Heart right ventricle (tissue), 16 donors: ENCODE data around the gene OTUD6A. TPM values are rescaled to one million over a fixed set of nuclear protein-coding genes. Genes with fewer than 3 reads are reported as not detected.

ENCODE experiments used
- ATAC-seq, 8 donors: fragments of 200-7000 bp; cut with Tn5 transposase; one replicate each; pipeline ENCODE4 v1.9.1; 2020; ENCODE audit warnings: mild to moderate bottlenecking in 8 of 8, moderate library complexity in 8 of 8, moderate number of reproducible peaks in 1 of 8
- DNase-seq, 2 donors: peaks; one replicate each; pipeline ENCODE4 v3.0.0-alpha.2; 2020
- H3K27ac ChIP-seq, 10 donors: fragments of 200-600 bp; sonication (generic) in 2 of 10; one replicate each; pipeline versions ENCODE4 v1.5.0 to v1.8.0; 2020 to 2022; ENCODE audit warnings: mild to moderate bottlenecking in 3 of 10
- H3K27me3 ChIP-seq, 7 donors: fragments of 200-600 bp; one replicate each; pipeline ENCODE4 v1.8.0; 2021 to 2022; ENCODE audit warnings: mild to moderate bottlenecking in 2 of 7
- H3K36me3 ChIP-seq, 9 donors: fragments of 200-600 bp; sonication (generic) in 1 of 9; one replicate each; pipeline versions ENCODE4 v1.5.0 to v1.8.0; 2020 to 2022; ENCODE audit warnings: mild to moderate bottlenecking in 2 of 9
- H3K4me1 ChIP-seq, 9 donors: fragments of 200-600 bp; sonication (generic) in 1 of 9; one replicate each; pipeline versions ENCODE4 v1.5.0 to v1.8.0; 2020 to 2022; ENCODE audit warnings: mild to moderate bottlenecking in 4 of 9
- H3K4me3 ChIP-seq, 10 donors: fragments of 200-600 bp; sonication (generic) in 2 of 10; one replicate each; pipeline versions ENCODE4 v1.5.0 to v1.8.0; 2020 to 2022; ENCODE audit warnings: mild to moderate bottlenecking in 7 of 10, moderate library complexity in 2 of 10
- H3K9me3 ChIP-seq, 11 donors: fragments of 200-600 bp in 10 of 11; sonication (generic) in 2 of 11; one replicate each; pipeline versions ENCODE4 v1.5.0 to v1.8.0; 2013 to 2022; ENCODE audit warnings: mild to moderate bottlenecking in 2 of 11, control low read depth in 1 of 11, moderate library complexity in 1 of 11
- WGBS, 2 donors: extraction: QIAGEN DNeasy Blood & Tissue Kit; methylation state at CpG; one replicate each; pipeline ENCODE4 v1.1.7; 2013; ENCODE audit warnings: inconsistent platforms in 1 of 2; 5-methylcytosine and 5-hydroxymethylcytosine counted together
- intact Hi-C, 10 donors: fragments of 100-400 bp; cut with DNase I; formaldehyde crosslinking; loops; one replicate each; pipeline versions ENCODE4 v1.11.1 to v1.14.2; 2022
- polyA plus RNA-seq, 2 donors: library from polyadenylated mRNA; stranded (reverse); fragments of 200-250 nt; gene quantifications; one replicate each; pipeline ENCODE4 v1.2.3, GENCODE V29; 2013
- total RNA-seq, 10 donors: library from RNA; stranded (reverse); fragmentation: NEBNext Ultra II Directional in 3 of 10; extraction: Animal tissue kit (Norgen Biotek cat#: 25700) in 3 of 10; gene quantifications; one replicate each; pipeline versions ENCODE4 v1.2.1 to v1.2.4, GENCODE V29; 2021 to 2023
- TF ChIP-seq, protein P1 (sequence below), 9 donors: fragments of 200-600 bp; sonication (generic) in 2 of 9; IDR thresholded peaks; one replicate each; pipeline versions ENCODE4 v1.5.0 to v1.8.0; 2021 to 2022; ENCODE audit warnings: antibody characterized with exemption in 9 of 9, mild to moderate bottlenecking in 5 of 9, moderate library complexity in 1 of 9
- donor health status: Arrhythmogenic right ventricular cardiomyopathy.
- donor health status: ischemic (EF 13 %, LVEDD 7.1; RV severe dilation, severe dysfunction).
- donor health status: healthy with polysubstance abuse.
- donor health status: DM: no; HTN: yes; CAD: no.
- donor health status: DM: no; HTN: no; CAD: no.
- donor health status: ischemic (EF 25% LVEDD 6.9; RV normal size, moderate dysfunction).
- donor health status: ischemic (EF 25% LVEDD 5.7; RV mildly dilated, moderate dysfunction).
- donor health status: healthy.
- donor health status: DM: yes; HTN: yes; CAD: no.
- donor health status: Ischemic cardiomyopathy.
- donor health status: ischemic (EF 35%, LVEDD 5.7; RV mildly dilated, moderate dysfunction).
- donor health status: nonischemic (EF 11% LVEDD 7.7; RV severe dilation, severe dysfunction).
- donor health status: DM: yes; HTN: yes; CAD: no.
- donor health status: PGD.
- donor health status: ischemic (EF 29% LVEDD 5.4; RV normal size, mild dysfunction).
- donor health status: nonischemic (EF 23%, LVEDD 6.1; RV moderate dilation, normal function).

Gene OTUD6A
- total and polyA plus RNA-seq, 12 donors: not detected

DNA sequence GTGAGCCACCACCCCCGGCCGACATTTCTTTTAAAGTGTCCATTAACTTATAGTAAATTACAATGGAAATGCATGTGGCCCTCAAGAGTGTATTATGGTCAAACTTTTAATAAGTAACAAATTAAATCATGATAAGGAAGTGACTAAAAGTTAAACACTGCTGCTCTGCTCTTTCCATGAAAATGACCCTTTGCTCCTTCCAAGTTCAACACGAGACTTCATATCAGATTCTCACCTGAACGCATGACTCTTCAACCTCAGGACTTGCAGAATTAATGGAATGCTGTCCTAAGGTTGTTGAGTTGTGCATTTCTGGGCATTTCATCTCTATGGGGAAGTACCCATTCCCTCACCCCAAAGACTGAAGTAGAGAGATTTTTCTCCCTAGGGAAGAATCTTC is 39.6 kb upstream of the OTUD6A start:
- H3K4me1 ChIP-seq: peaks cover 0 to 16% (median 0%) of the 10 kb centered on the region in 9 donors
- peaks cover 0 to 25% (median 0%) of the 10 kb centered on the region in 7 donors for H3K27me3 ChIP-seq
- TF ChIP-seq, protein P1, sequence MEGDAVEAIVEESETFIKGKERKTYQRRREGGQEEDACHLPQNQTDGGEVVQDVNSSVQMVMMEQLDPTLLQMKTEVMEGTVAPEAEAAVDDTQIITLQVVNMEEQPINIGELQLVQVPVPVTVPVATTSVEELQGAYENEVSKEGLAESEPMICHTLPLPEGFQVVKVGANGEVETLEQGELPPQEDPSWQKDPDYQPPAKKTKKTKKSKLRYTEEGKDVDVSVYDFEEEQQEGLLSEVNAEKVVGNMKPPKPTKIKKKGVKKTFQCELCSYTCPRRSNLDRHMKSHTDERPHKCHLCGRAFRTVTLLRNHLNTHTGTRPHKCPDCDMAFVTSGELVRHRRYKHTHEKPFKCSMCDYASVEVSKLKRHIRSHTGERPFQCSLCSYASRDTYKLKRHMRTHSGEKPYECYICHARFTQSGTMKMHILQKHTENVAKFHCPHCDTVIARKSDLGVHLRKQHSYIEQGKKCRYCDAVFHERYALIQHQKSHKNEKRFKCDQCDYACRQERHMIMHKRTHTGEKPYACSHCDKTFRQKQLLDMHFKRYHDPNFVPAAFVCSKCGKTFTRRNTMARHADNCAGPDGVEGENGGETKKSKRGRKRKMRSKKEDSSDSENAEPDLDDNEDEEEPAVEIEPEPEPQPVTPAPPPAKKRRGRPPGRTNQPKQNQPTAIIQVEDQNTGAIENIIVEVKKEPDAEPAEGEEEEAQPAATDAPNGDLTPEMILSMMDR (IDR thresholded peaks at IDR 0.05): no peak
- no peak overlapping the region for H3K4me3 ChIP-seq
- intact Hi-C loops: loop anchor here in 1 of 10 donors (10.0 kb wide), 1 partner anchor 408 kb away; the partner anchor contains the start of gene EDA
- H3K36me3 ChIP-seq: no peaks in the 10 kb centered on the region
- 93 to 96% methylated on average over 4 of the region's 4 CpGs for WGBS, 2 donors
- ATAC-seq (no peak), DNase-seq (no peak)
- peaks cover 0 to 6% (median 0%) of the 10 kb centered on the region in 11 donors for H3K9me3 ChIP-seq
- no peak overlapping the region for H3K27ac ChIP-seq

GRCh38 chrX:70025464-70025863 is 36.8 kb upstream of the OTUD6A start:
- no peaks in the 10 kb centered on the region for H3K9me3 ChIP-seq
- TF ChIP-seq, protein P1 (IDR thresholded peaks at IDR 0.05): no peak
- peaks cover 0 to 16% (median 0%) of the 10 kb centered on the region in 9 donors for H3K4me1 ChIP-seq
- peak overlapping the region in 1 of 10 donors; percentile 26 for H3K27ac ChIP-seq
- ATAC-seq (peak in 2 of 8 donors; percentile 40 to 46), DNase-seq (no peak)
- H3K4me3 ChIP-seq: no peak overlapping the region
- 29 to 39% methylated on average over 1 of the region's 1 CpG for WGBS, 2 donors
- intact Hi-C loops: loop anchor here in 3 of 10 donors (5.0 to 10.0 kb wide), 3 partner anchors 408 to 488 kb away; partner anchors contain the start of gene EDA (in 2 of the 3)
- peaks cover 0 to 48% (median 0%) of the 10 kb centered on the region in 7 donors for H3K27me3 ChIP-seq
- H3K36me3 ChIP-seq: no peaks in the 10 kb centered on the region

- no peak for DNase-seq
- Histone ChIP-seq H3K36me3 (no peaks in the 10 kb centered on the region), H3K27ac (peak overlapping the region in 3 of 10 donors; percentile 3 to 24 (median 15)), H3K4me3 (no peak overlapping the region), H3K27me3 (peaks cover 0 to 50% (median 0%) of the 10 kb centered on the region in 7 donors), H3K4me1 (peaks cover 0 to 16% (median 0%) of the 10 kb centered on the region in 9 donors), H3K9me3 (no peaks in the 10 kb centered on the region)
- no peak for ATAC-seq
- intact Hi-C loops: loop anchor here in 3 of 10 donors (5.0 to 10.0 kb wide), 3 partner anchors 409 to 489 kb away; partner anchors contain the start of gene EDA (in 2 of the 3)
- TF ChIP-seq, protein P1 (IDR thresholded peaks at IDR 0.05): no peak
- 43 to 55% methylated on average over 1 of the region's 1 CpG for WGBS, 2 donors
These were observed 36.0 kb upstream of the OTUD6A start for GRCh38 chrX:70026112-70026850.

- Histone ChIP-seq H3K27ac (peak overlapping the region in 2 of 10 donors; percentile 3 to 24), H3K27me3 (peaks cover 0 to 53% (median 0%) of the 10 kb centered on the region in 7 donors), H3K36me3 (no peaks in the 10 kb centered on the region), H3K4me3 (no peak overlapping the region), H3K4me1 (peaks cover 0 to 16% (median 0%) of the 10 kb centered on the region in 9 donors), H3K9me3 (no peaks in the 10 kb centered on the region)
- intact Hi-C loops: loop anchor here in 3 of 10 donors (5.0 to 10.0 kb wide), 3 partner anchors 410 to 490 kb away; partner anchors contain the start of gene EDA (in 2 of the 3)
- DNase-seq (no peak), ATAC-seq (no peak)
- WGBS, 2 donors: 48 to 57% methylated on average over 4 of the region's 4 CpGs
- TF ChIP-seq, protein P1 (IDR thresholded peaks at IDR 0.05): no peak
These were observed 35.4 kb upstream of the OTUD6A start for GRCh38 chrX:70026851-70027200.
